H1 (cell line): Measurements from ENCODE around the gene SHISAL1. TPM values are rescaled to one million over a fixed set of nuclear protein-coding genes. Genes with fewer than 3 reads are reported as not detected.

ENCODE experiments used
- CHD1 ChIP-seq: IDR thresholded peaks from 2 replicates; pipeline ENCODE4 v1.6.1; 2012; ENCODE audit warnings: low read depth, low read length, improper control_type of control experiment
- GABPA ChIP-seq: IDR thresholded peaks from 2 replicates; pipeline ENCODE4 v1.6.1; 2011; ENCODE audit warnings: mild to moderate bottlenecking, low read length, moderate library complexity, borderline replicate concordance; ENCODE audit not compliant: insufficient read depth
- POLR2AphosphoS5 ChIP-seq: IDR thresholded peaks from 2 replicates; pipeline ENCODE4 v1.6.1; 2011; ENCODE audit warnings: low read depth, low read length
- RFX5 ChIP-seq: IDR thresholded peaks from 2 replicates; pipeline ENCODE4 v1.6.1; 2011; ENCODE audit warnings: low read depth, low read length, improper control_type of control experiment, borderline replicate concordance
- SP1 ChIP-seq: IDR thresholded peaks from 2 replicates; pipeline ENCODE4 v1.6.1; 2011; ENCODE audit warnings: low read depth, low read length
- polyA plus RNA-seq, 7 experiments: library from polyadenylated mRNA; depleted of rRNA in 3 of 7; stranded (reverse) in 5 of 7; unstranded in 2 of 7; fragments of >200 nt in 5 of 7; fragments of 200-250 nt in 2 of 7; gene quantifications; 1 replicate in 5 of 7; 2 replicates in 1 of 7; 4 replicates in 1 of 7; pipeline versions ENCODE4 v1.2.1 to v1.2.3, GENCODE V29; 2011 to 2013; ENCODE audit warnings: missing spikeins in 2 of 7, mixed read lengths in 2 of 7
- total RNA-seq: library from RNA; stranded (reverse); fragmentation: NEBNext Ultra II Directional; extraction: Animal tissue kit (Norgen Biotek cat#: 25700); gene quantifications from 2 replicates; pipeline ENCODE4 v1.2.1, GENCODE V29; 2021
- TF ChIP-seq, protein P1 (sequence below): fragments of 300-600 bp; sonication (generic); IDR thresholded peaks from 2 replicates; pipeline ENCODE4 v1.7.1; 2012; ENCODE audit warnings: low read length, moderate library complexity, mild to moderate bottlenecking, inconsistent platforms; ENCODE audit not compliant: insufficient replicate concordance

The SHISAL1 gene
- total and polyA plus RNA-seq, 2 of the 8 experiments (the other 6 are each of a cell fraction or from before 2014, with no cell fraction given): 3.7 to 5.8 TPM

DNA sequence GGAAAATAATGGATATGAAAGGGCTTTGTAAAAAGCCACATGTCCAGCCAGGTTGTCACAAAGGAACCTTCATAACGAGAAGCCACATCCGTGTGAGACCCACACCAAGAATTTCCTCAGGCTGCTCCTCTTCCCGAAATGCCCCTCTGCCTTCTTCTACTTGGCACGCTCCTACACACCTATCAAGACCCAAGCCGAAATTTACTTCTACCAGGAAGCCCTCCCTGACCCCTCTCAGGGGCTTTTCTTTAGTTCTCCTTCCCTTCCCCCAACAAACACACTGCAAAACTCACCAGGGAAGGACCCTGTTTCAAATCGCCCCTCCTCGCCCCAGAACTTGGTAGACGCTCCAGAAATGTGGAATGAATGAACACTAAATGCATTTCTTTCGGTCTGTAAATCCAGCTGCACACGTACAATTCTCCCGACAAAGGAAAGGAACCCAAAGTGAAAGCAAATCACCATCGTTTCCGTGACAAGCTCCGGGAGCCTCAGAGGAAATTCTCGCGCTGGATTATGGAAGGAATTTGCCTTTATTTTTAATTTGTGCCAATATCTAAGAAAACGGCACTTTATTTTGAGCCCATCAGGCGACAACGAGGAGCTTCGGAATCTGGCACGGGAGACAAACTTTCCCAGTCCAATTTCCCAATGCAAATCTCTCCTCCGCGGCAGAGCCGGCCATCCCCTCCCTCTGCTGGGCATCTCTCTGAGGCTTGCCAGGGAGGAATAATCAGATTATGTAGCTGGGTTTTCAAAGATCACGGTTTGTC is 13.2 kb upstream of the SHISAL1 start (continued):
- TF ChIP-seq RFX5 (no peak), SP1 (no peak), GABPA (no peak), CHD1 (no peak), POLR2AphosphoS5 (no peak)
- TF ChIP-seq, protein P1, sequence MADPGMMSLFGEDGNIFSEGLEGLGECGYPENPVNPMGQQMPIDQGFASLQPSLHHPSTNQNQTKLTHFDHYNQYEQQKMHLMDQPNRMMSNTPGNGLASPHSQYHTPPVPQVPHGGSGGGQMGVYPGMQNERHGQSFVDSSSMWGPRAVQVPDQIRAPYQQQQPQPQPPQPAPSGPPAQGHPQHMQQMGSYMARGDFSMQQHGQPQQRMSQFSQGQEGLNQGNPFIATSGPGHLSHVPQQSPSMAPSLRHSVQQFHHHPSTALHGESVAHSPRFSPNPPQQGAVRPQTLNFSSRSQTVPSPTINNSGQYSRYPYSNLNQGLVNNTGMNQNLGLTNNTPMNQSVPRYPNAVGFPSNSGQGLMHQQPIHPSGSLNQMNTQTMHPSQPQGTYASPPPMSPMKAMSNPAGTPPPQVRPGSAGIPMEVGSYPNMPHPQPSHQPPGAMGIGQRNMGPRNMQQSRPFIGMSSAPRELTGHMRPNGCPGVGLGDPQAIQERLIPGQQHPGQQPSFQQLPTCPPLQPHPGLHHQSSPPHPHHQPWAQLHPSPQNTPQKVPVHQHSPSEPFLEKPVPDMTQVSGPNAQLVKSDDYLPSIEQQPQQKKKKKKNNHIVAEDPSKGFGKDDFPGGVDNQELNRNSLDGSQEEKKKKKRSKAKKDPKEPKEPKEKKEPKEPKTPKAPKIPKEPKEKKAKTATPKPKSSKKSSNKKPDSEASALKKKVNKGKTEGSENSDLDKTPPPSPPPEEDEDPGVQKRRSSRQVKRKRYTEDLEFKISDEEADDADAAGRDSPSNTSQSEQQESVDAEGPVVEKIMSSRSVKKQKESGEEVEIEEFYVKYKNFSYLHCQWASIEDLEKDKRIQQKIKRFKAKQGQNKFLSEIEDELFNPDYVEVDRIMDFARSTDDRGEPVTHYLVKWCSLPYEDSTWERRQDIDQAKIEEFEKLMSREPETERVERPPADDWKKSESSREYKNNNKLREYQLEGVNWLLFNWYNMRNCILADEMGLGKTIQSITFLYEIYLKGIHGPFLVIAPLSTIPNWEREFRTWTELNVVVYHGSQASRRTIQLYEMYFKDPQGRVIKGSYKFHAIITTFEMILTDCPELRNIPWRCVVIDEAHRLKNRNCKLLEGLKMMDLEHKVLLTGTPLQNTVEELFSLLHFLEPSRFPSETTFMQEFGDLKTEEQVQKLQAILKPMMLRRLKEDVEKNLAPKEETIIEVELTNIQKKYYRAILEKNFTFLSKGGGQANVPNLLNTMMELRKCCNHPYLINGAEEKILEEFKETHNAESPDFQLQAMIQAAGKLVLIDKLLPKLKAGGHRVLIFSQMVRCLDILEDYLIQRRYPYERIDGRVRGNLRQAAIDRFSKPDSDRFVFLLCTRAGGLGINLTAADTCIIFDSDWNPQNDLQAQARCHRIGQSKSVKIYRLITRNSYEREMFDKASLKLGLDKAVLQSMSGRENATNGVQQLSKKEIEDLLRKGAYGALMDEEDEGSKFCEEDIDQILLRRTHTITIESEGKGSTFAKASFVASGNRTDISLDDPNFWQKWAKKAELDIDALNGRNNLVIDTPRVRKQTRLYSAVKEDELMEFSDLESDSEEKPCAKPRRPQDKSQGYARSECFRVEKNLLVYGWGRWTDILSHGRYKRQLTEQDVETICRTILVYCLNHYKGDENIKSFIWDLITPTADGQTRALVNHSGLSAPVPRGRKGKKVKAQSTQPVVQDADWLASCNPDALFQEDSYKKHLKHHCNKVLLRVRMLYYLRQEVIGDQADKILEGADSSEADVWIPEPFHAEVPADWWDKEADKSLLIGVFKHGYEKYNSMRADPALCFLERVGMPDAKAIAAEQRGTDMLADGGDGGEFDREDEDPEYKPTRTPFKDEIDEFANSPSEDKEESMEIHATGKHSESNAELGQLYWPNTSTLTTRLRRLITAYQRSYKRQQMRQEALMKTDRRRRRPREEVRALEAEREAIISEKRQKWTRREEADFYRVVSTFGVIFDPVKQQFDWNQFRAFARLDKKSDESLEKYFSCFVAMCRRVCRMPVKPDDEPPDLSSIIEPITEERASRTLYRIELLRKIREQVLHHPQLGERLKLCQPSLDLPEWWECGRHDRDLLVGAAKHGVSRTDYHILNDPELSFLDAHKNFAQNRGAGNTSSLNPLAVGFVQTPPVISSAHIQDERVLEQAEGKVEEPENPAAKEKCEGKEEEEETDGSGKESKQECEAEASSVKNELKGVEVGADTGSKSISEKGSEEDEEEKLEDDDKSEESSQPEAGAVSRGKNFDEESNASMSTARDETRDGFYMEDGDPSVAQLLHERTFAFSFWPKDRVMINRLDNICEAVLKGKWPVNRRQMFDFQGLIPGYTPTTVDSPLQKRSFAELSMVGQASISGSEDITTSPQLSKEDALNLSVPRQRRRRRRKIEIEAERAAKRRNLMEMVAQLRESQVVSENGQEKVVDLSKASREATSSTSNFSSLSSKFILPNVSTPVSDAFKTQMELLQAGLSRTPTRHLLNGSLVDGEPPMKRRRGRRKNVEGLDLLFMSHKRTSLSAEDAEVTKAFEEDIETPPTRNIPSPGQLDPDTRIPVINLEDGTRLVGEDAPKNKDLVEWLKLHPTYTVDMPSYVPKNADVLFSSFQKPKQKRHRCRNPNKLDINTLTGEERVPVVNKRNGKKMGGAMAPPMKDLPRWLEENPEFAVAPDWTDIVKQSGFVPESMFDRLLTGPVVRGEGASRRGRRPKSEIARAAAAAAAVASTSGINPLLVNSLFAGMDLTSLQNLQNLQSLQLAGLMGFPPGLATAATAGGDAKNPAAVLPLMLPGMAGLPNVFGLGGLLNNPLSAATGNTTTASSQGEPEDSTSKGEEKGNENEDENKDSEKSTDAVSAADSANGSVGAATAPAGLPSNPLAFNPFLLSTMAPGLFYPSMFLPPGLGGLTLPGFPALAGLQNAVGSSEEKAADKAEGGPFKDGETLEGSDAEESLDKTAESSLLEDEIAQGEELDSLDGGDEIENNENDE: no peak
